SU-DHL-6 (cell line): ENCODE results near the gene PLEKHD1.

ENCODE experiments used
- H2AFZ ChIP-seq: fragments of 200-600 bp; sonication (generic); 2 replicates; pipeline ENCODE4 v1.6.1; 2014; ENCODE audit warnings: low read depth, mild to moderate bottlenecking, moderate library complexity, mixed read lengths, antibody characterized with exemption, low read length; ENCODE audit not compliant: severe bottlenecking
- H3F3A ChIP-seq: fragments of 200-600 bp; shearing (Covaris generic); 2 replicates; pipeline ENCODE4 v1.6.0; 2016; ENCODE audit warnings: antibody characterized with exemption, mild to moderate bottlenecking; ENCODE audit not compliant: insufficient read depth
- H3K27ac ChIP-seq: fragments of 200-600 bp; sonication (generic); 2 replicates; pipeline ENCODE4 v1.5.1; 2016; ENCODE audit warnings: low read depth, mild to moderate bottlenecking, low read length, moderate library complexity, mixed read lengths
- H3K27me3 ChIP-seq: fragments of 200-600 bp; sonication (generic), shearing (Covaris generic); 2 replicates; pipeline ENCODE4 v1.6.0; 2014; ENCODE audit warnings: mild to moderate bottlenecking, low read length
- H3K36me3 ChIP-seq: fragments of 200-600 bp; sonication (generic); 2 replicates; pipeline ENCODE4 v1.6.1; 2014; ENCODE audit warnings: mild to moderate bottlenecking, low read length, mixed read lengths
- H3K4me2 ChIP-seq: fragments of 300-600, 200-600 bp; shearing (Covaris generic), sonication (generic); 2 replicates; pipeline ENCODE4 v1.6.0; 2014; ENCODE audit warnings: low read length, low read depth, mild to moderate bottlenecking; ENCODE audit not compliant: poor library complexity, severe bottlenecking
- H3K4me3 ChIP-seq: fragments of 200-600 bp; sonication (generic); 2 replicates; pipeline ENCODE4 v1.5.1; 2014; ENCODE audit warnings: antibody characterized with exemption, low read length, mild to moderate bottlenecking, mixed read lengths; ENCODE audit not compliant: insufficient read depth, poor library complexity, severe bottlenecking
- H3K79me2 ChIP-seq: fragments of 200-600 bp; sonication (generic); 2 replicates; pipeline ENCODE4 v1.6.1; 2014; ENCODE audit warnings: mild to moderate bottlenecking, low read length, moderate library complexity; ENCODE audit not compliant: insufficient read depth
- H3K9ac ChIP-seq: fragments of 200-600 bp; sonication (generic); 2 replicates; pipeline ENCODE4 v1.7.0; 2014; ENCODE audit warnings: mild to moderate bottlenecking, low read length
- H3K9me2 ChIP-seq: fragments of 200-600 bp; sonication (generic); replicated peaks from 2 replicates; pipeline ENCODE4 v1.6.1; 2014; ENCODE audit warnings: low read length; ENCODE audit not compliant: insufficient read depth
- H3K9me3 ChIP-seq: fragments of 200-600 bp; sonication (generic); 2 replicates; pipeline ENCODE4 v1.6.1; 2014; ENCODE audit warnings: low read length, mixed read lengths; ENCODE audit not compliant: insufficient read depth
- H4K20me1 ChIP-seq: fragments of 200-600 bp; sonication (generic); 2 replicates; pipeline ENCODE4 v1.6.1; 2014; ENCODE audit warnings: low read depth, mild to moderate bottlenecking, antibody characterized with exemption, low read length, moderate library complexity, mixed read lengths
- CTCF ChIP-seq: fragments of 200-600 bp; sonication (generic); IDR thresholded peaks from one replicate; pipeline ENCODE4 v1.5.1; 2017; ENCODE audit warnings: antibody characterized with exemption, mild to moderate bottlenecking, low read length, moderate library complexity; ENCODE audit not compliant: insufficient read depth, poor library complexity, severe bottlenecking
- EZH2phosphoT487 ChIP-seq: fragments of 200-600 bp; sonication (generic), shearing (Covaris generic); conservative IDR thresholded peaks from 2 replicates; pipeline ENCODE4 v1.6.1; 2018; ENCODE audit warnings: mild to moderate bottlenecking, antibody characterized with exemption, low read length, moderate library complexity, mixed read lengths

Gene PLEKHD1

GRCh38 chr14:69571449-69572029, 87.0 kb downstream of the PLEKHD1 start:
- H3F3A ChIP-seq = no peaks in the 10 kb centered on the region
- no peak overlapping the region for H2AFZ ChIP-seq
- no peak overlapping the region for H3K9ac ChIP-seq
- H3K4me2 ChIP-seq = no peak overlapping the region
- H3K9me2 ChIP-seq = no peaks in the 10 kb centered on the region
- no peaks in the 10 kb centered on the region for H3K79me2 ChIP-seq
- no peak overlapping the region for H3K27ac ChIP-seq
- no peaks in the 10 kb centered on the region for H3K27me3 ChIP-seq
- no peaks in the 10 kb centered on the region for H4K20me1 ChIP-seq
- H3K4me3 ChIP-seq = no peak overlapping the region
- H3K36me3 ChIP-seq = no peaks in the 10 kb centered on the region
- no peaks in the 10 kb centered on the region for H3K9me3 ChIP-seq
- TF ChIP-seq EZH2phosphoT487 = no peak
- TF ChIP-seq CTCF = no peak

GRCh38 chr14:69572030-69572840, 87.7 kb downstream of the PLEKHD1 start:
- no peaks in the 10 kb centered on the region for H3K9me2 ChIP-seq
- no peak overlapping the region for H3K27ac ChIP-seq
- H3K9ac ChIP-seq = no peak overlapping the region

GRCh38 chr14:69572841-69573135, 88.3 kb downstream of the PLEKHD1 start:
- no peak overlapping the region for H3K4me3 ChIP-seq
- no peaks in the 10 kb centered on the region for H3K9me3 ChIP-seq
- no peaks in the 10 kb centered on the region for H3F3A ChIP-seq
- no peak overlapping the region for H3K27ac ChIP-seq
- H3K9me2 ChIP-seq = no peaks in the 10 kb centered on the region
- H3K4me2 ChIP-seq = no peak overlapping the region
- no peaks in the 10 kb centered on the region for H4K20me1 ChIP-seq
- H2AFZ ChIP-seq = no peak overlapping the region
- H3K36me3 ChIP-seq = no peaks in the 10 kb centered on the region
- H3K79me2 ChIP-seq = no peaks in the 10 kb centered on the region
- no peaks in the 10 kb centered on the region for H3K27me3 ChIP-seq
- H3K9ac ChIP-seq = no peak overlapping the region
- TF ChIP-seq EZH2phosphoT487 = no peak

More at GRCh38 chr14:69572030-69572840, 87.7 kb downstream of the PLEKHD1 start:
- no peaks in the 10 kb centered on the region for H3F3A ChIP-seq
- TF ChIP-seq EZH2phosphoT487 (no peak), CTCF (no peak)
- H3K36me3 ChIP-seq = no peaks in the 10 kb centered on the region
- H3K27me3 ChIP-seq = no peaks in the 10 kb centered on the region
- H2AFZ ChIP-seq = no peak overlapping the region
- no peaks in the 10 kb centered on the region for H3K9me3 ChIP-seq
- no peaks in the 10 kb centered on the region for H3K79me2 ChIP-seq
- H3K4me2 ChIP-seq = no peak overlapping the region
- H3K4me3 ChIP-seq = no peak overlapping the region
- H4K20me1 ChIP-seq = no peaks in the 10 kb centered on the region

- TF ChIP-seq EZH2phosphoT487 = no peak
- no peak for TF ChIP-seq CTCF
- Histone ChIP-seq H4K20me1 (no peaks in the 10 kb centered on the region), H3K4me3 (no peak overlapping the region), H3K9me3 (no peaks in the 10 kb centered on the region), H3K4me2 (no peak overlapping the region), H3K27me3 (no peaks in the 10 kb centered on the region), H3K9ac (no peak overlapping the region), H3K79me2 (no peaks in the 10 kb centered on the region), H3F3A (no peaks in the 10 kb centered on the region), H3K9me2 (no peaks in the 10 kb centered on the region), H3K27ac (no peak overlapping the region), H3K36me3 (no peaks in the 10 kb centered on the region), H2AFZ (no peak overlapping the region)
These were observed 88.8 kb downstream of the PLEKHD1 start for GRCh38 chr14:69573205-69573830.
